ENCODE measurements around the gene ZNF136. TPM values are rescaled to one million over a fixed set of nuclear protein-coding genes. Genes with fewer than 3 reads are reported as not detected.

Gene ZNF136
- total and polyA plus RNA-seq, 2 of the 13 experiments (the other 11 are each of a cell fraction or from before 2014, with no cell fraction given) = 2.5 to 10.2 TPM

DNA sequence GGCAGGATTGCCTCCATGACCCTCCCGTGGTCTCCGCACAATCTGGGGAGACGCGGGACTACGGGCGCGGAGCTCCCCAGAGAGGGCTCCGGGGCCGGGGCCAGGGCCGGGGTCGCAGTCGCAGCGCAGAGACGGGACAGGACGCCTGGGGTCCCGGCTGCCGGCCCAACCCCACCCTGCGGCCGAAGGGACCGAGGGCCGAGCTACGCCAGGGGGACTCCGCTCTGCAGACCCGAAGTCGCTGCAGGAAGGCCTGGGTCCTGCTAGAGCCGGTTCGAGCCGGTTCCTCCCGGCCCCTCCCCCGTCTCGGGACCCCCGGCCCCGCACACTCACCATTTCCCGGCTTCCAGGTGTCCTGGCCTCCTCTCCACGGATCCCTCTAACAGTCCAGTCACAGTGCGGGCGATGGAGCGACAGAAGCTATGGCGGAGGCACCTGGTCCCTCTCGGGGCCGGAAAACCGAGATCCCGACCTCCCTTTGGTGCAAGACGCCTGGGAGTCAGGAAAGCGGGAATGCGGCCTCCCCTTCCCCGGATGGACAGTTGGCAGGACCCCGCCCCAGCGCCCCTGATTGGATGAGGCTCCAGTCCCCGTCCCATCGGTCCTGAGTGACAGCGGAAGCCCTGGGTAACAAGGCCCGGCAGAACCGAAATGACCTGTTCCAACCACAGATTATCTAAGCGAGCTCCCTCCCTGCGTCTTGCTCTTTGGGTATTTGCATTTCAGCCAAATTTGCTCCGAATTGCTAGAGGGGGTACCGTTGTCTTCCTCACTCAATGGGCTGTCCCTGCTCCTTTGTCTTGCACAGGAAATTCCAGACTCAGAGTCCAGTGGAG is 6.5 kb upstream of the ZNF136 start, which contains the start of gene ZNF625 (continued):
- TF ChIP-seq, protein P1, sequence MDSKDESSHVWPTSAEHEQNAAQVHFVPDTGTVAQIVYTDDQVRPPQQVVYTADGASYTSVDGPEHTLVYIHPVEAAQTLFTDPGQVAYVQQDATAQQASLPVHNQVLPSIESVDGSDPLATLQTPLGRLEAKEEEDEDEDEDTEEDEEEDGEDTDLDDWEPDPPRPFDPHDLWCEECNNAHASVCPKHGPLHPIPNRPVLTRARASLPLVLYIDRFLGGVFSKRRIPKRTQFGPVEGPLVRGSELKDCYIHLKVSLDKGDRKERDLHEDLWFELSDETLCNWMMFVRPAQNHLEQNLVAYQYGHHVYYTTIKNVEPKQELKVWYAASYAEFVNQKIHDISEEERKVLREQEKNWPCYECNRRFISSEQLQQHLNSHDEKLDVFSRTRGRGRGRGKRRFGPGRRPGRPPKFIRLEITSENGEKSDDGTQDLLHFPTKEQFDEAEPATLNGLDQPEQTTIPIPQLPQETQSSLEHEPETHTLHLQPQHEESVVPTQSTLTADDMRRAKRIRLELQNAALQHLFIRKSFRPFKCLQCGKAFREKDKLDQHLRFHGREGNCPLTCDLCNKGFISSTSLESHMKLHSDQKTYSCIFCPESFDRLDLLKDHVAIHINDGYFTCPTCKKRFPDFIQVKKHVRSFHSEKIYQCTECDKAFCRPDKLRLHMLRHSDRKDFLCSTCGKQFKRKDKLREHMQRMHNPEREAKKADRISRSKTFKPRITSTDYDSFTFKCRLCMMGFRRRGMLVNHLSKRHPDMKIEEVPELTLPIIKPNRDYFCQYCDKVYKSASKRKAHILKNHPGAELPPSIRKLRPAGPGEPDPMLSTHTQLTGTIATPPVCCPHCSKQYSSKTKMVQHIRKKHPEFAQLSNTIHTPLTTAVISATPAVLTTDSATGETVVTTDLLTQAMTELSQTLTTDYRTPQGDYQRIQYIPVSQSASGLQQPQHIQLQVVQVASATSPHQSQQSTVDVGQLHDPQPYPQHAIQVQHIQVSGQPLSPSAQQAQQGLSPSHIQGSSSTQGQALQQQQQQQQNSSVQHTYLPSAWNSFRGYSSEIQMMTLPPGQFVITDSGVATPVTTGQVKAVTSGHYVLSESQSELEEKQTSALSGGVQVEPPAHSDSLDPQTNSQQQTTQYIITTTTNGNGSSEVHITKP (CRISPR knock-in tag; IDR thresholded peaks at IDR 0.05; ENCODE audit: low read depth) = peak; percentile 91
- TF ChIP-seq, protein P2, sequence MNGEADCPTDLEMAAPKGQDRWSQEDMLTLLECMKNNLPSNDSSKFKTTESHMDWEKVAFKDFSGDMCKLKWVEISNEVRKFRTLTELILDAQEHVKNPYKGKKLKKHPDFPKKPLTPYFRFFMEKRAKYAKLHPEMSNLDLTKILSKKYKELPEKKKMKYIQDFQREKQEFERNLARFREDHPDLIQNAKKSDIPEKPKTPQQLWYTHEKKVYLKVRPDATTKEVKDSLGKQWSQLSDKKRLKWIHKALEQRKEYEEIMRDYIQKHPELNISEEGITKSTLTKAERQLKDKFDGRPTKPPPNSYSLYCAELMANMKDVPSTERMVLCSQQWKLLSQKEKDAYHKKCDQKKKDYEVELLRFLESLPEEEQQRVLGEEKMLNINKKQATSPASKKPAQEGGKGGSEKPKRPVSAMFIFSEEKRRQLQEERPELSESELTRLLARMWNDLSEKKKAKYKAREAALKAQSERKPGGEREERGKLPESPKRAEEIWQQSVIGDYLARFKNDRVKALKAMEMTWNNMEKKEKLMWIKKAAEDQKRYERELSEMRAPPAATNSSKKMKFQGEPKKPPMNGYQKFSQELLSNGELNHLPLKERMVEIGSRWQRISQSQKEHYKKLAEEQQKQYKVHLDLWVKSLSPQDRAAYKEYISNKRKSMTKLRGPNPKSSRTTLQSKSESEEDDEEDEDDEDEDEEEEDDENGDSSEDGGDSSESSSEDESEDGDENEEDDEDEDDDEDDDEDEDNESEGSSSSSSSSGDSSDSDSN (CRISPR knock-in tag; IDR thresholded peaks at IDR 0.05) = peak; percentile 87
- no peak for TF ChIP-seq U2AF1 (optimal IDR thresholded peaks at IDR 0.05; ENCODE audit: low read depth, low read length)
- 0 out of 2 replicates have a peak, but pooled peaks have one; percentile 58 for TF ChIP-seq ZSCAN21 (CRISPR knock-in tag; IDR thresholded peaks at IDR 0.05; ENCODE audit: borderline replicate concordance)
- no peak for TF ChIP-seq SP5 (CRISPR knock-in tag; IDR thresholded peaks at IDR 0.05; ENCODE audit: borderline replicate concordance, low read depth)
- TF ChIP-seq ASH2L (IDR thresholded peaks at IDR 0.05; ENCODE audit: insufficient read length, low read depth, low read length) = peak; percentile 83
- peak; percentile 45; the same call in 1 of the 2 replicates for TF ChIP-seq CAMTA2 (CRISPR knock-in tag; IDR thresholded peaks at IDR 0.05; ENCODE audit: borderline replicate concordance)
- TF ChIP-seq, protein P3, sequence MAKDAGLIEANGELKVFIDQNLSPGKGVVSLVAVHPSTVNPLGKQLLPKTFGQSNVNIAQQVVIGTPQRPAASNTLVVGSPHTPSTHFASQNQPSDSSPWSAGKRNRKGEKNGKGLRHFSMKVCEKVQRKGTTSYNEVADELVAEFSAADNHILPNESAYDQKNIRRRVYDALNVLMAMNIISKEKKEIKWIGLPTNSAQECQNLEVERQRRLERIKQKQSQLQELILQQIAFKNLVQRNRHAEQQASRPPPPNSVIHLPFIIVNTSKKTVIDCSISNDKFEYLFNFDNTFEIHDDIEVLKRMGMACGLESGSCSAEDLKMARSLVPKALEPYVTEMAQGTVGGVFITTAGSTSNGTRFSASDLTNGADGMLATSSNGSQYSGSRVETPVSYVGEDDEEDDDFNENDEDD (CRISPR knock-in tag; IDR thresholded peaks at IDR 0.05; ENCODE audit: borderline replicate concordance) = peak; percentile 38; the same call in 1 of the 2 replicates
- peak; percentile 76; the same call in 1 of the 2 replicates for TF ChIP-seq KLF13 (CRISPR knock-in tag; IDR thresholded peaks at IDR 0.05)
- TF ChIP-seq, protein P4, sequence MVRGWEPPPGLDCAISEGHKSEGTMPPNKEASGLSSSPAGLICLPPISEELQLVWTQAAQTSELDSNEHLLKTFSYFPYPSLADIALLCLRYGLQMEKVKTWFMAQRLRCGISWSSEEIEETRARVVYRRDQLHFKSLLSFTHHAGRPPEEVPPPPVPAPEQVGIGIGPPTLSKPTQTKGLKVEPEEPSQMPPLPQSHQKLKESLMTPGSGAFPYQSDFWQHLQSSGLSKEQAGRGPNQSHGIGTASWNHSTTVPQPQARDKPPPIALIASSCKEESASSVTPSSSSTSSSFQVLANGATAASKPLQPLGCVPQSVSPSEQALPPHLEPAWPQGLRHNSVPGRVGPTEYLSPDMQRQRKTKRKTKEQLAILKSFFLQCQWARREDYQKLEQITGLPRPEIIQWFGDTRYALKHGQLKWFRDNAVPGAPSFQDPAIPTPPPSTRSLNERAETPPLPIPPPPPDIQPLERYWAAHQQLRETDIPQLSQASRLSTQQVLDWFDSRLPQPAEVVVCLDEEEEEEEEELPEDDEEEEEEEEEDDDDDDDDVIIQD (CRISPR knock-in tag; IDR thresholded peaks at IDR 0.05; ENCODE audit: low read depth) = 0 out of 2 replicates have a peak, but pooled peaks have one; percentile 40
- TF ChIP-seq ZBTB38 (CRISPR knock-in tag; IDR thresholded peaks at IDR 0.05) = peak; percentile 40; the same call in 1 of the 2 replicates
- peak; percentile 88 for TF ChIP-seq ZNF563 (CRISPR knock-in tag; IDR thresholded peaks at IDR 0.05)
- TF ChIP-seq ZNF616 (CRISPR knock-in tag; IDR thresholded peaks at IDR 0.05; ENCODE audit: low read depth) = no peak
- TF ChIP-seq NFIC (IDR thresholded peaks at IDR 0.05; ENCODE audit: low read length) = no peak
- TF ChIP-seq NFYC (CRISPR knock-in tag; IDR thresholded peaks at IDR 0.05) = peak; percentile 86
- 0 out of 2 replicates have a peak, but pooled peaks have one; percentile 39 for TF ChIP-seq ZNF34 (CRISPR knock-in tag; IDR thresholded peaks at IDR 0.05; ENCODE audit: borderline replicate concordance)
- TF ChIP-seq, protein P5, sequence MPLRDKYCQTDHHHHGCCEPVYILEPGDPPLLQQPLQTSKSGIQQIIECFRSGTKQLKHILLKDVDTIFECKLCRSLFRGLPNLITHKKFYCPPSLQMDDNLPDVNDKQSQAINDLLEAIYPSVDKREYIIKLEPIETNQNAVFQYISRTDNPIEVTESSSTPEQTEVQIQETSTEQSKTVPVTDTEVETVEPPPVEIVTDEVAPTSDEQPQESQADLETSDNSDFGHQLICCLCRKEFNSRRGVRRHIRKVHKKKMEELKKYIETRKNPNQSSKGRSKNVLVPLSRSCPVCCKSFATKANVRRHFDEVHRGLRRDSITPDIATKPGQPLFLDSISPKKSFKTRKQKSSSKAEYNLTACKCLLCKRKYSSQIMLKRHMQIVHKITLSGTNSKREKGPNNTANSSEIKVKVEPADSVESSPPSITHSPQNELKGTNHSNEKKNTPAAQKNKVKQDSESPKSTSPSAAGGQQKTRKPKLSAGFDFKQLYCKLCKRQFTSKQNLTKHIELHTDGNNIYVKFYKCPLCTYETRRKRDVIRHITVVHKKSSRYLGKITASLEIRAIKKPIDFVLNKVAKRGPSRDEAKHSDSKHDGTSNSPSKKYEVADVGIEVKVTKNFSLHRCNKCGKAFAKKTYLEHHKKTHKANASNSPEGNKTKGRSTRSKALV (CRISPR knock-in tag; IDR thresholded peaks at IDR 0.05) = peak; percentile 81

Data from HepG2 (cell line).